Central memory CD4-positive, alpha-beta T cell (primary cell): ENCODE data around the gene LRRC9.
"Not testable (repeated sequence)": the region's sequence is repeated elsewhere in the genome, so short reads cannot be mapped to it uniquely, and the experiment has no call there.

Source experiments
- DNase-seq: peaks from one replicate; pipeline ENCODE4 v3.0.0; 2022
- total RNA-seq, 3 experiments: gene quantifications; one replicate each; lab custom pipeline; 2026; lab: John Stamatoyannopoulos, UW

Gene LRRC9
- total RNA-seq: 0 to 0.16 (median 0) reads per million in 3 experiments

GRCh38 chr14:59919570-59920377, at the start of gene LRRC9:
LRRC9 (plus strand) TSS chr14:59920144.
- peak; percentile 3 for DNase-seq

GRCh38 chr14:59870277-59871165, 49.4 kb upstream of the LRRC9 start, which contains the start of gene RTN1:
RTN1 (minus strand) TSS chr14:59870776; CDS start chr14:59870630, 146 bp downstream.
- DNase-seq: no peak

GRCh38 chr14:59871166-59871495, 48.8 kb upstream of the LRRC9 start:
- no peak for DNase-seq

GRCh38 chr14:59882957-59883356, 37.0 kb upstream of the LRRC9 start:
- no peak for DNase-seq

GRCh38 chr14:59890676-59891075, 29.3 kb upstream of the LRRC9 start:
- no peak for DNase-seq

GRCh38 chr14:59895721-59896120, 24.2 kb upstream of the LRRC9 start:
- no peak for DNase-seq

GRCh38 chr14:59897757-59898383, 22.1 kb upstream of the LRRC9 start:
- no peak for DNase-seq

GRCh38 chr14:59900556-59900955, 19.4 kb upstream of the LRRC9 start:
- no peak for DNase-seq

GRCh38 chr14:59904184-59904583, 15.8 kb upstream of the LRRC9 start:
- DNase-seq: no peak

- DNase-seq: no peak
Observed at GRCh38 chr14:59905188-59905587, 14.8 kb upstream of the LRRC9 start.

- DNase-seq: no peak
Observed at GRCh38 chr14:59912443-59912842, 7.5 kb upstream of the LRRC9 start.

GRCh38 chr14:59913187-59913586, 6.8 kb upstream of the LRRC9 start:
- no peak for DNase-seq

- no peak for DNase-seq
Observed at GRCh38 chr14:59918824-59919569, 947 bp upstream of the LRRC9 start.

GRCh38 chr14:59920378-59920683, 387 bp downstream of the LRRC9 start:
- no peak for DNase-seq

- no peak for DNase-seq
Observed at GRCh38 chr14:59925797-59926196, 5.9 kb downstream of the LRRC9 start.

- DNase-seq: no peak
Observed at GRCh38 chr14:59926534-59926933, 6.6 kb downstream of the LRRC9 start.

- DNase-seq: no peak
Observed at GRCh38 chr14:59931237-59931636, 11.3 kb downstream of the LRRC9 start.

GRCh38 chr14:59936145-59936544, 16.2 kb downstream of the LRRC9 start:
- DNase-seq: no peak

- DNase-seq: no peak
Observed at GRCh38 chr14:59939828-59940227, 19.9 kb downstream of the LRRC9 start.

GRCh38 chr14:59942296-59942862, 22.4 kb downstream of the LRRC9 start:
- DNase-seq: not testable (repeated sequence)

- DNase-seq: no peak
Observed at GRCh38 chr14:59944909-59945308, 25.0 kb downstream of the LRRC9 start.

GRCh38 chr14:59952141-59952540, 32.2 kb downstream of the LRRC9 start:
- not testable (repeated sequence) for DNase-seq
